ENCODE data around the gene RCSD1. TPM values are rescaled to one million over a fixed set of nuclear protein-coding genes. Genes with fewer than 3 reads are reported as not detected.

The RCSD1 gene
- total and polyA plus RNA-seq, 2 of the 13 experiments (the other 11 are each of a cell fraction or from before 2014, with no cell fraction given) = not detected

DNA sequence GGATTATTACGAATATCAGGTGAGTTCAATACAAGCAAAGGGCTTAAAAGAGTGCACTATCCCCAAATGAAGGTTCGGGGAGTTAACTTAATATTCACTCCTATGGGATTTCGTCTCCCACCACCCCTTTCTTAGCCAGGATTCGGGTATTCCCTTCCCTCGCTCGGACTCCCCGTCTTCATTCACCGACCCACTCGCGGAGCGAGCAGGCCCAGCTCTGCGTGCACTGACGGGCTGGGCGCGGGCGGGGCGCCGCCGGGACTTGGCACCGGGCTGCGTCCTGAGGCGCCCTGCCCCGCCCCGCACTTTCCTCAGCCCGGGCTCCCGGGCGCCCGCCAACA, 84.0 kb downstream of the RCSD1 start (continued):
- TF ChIP-seq, protein P1, sequence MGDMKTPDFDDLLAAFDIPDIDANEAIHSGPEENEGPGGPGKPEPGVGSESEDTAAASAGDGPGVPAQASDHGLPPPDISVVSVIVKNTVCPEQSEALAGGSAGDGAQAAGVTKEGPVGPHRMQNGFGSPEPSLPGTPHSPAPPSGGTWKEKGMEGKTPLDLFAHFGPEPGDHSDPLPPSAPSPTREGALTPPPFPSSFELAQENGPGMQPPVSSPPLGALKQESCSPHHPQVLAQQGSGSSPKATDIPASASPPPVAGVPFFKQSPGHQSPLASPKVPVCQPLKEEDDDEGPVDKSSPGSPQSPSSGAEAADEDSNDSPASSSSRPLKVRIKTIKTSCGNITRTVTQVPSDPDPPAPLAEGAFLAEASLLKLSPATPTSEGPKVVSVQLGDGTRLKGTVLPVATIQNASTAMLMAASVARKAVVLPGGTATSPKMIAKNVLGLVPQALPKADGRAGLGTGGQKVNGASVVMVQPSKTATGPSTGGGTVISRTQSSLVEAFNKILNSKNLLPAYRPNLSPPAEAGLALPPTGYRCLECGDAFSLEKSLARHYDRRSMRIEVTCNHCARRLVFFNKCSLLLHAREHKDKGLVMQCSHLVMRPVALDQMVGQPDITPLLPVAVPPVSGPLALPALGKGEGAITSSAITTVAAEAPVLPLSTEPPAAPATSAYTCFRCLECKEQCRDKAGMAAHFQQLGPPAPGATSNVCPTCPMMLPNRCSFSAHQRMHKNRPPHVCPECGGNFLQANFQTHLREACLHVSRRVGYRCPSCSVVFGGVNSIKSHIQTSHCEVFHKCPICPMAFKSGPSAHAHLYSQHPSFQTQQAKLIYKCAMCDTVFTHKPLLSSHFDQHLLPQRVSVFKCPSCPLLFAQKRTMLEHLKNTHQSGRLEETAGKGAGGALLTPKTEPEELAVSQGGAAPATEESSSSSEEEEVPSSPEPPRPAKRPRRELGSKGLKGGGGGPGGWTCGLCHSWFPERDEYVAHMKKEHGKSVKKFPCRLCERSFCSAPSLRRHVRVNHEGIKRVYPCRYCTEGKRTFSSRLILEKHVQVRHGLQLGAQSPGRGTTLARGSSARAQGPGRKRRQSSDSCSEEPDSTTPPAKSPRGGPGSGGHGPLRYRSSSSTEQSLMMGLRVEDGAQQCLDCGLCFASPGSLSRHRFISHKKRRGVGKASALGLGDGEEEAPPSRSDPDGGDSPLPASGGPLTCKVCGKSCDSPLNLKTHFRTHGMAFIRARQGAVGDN (CRISPR knock-in tag; IDR thresholded peaks at IDR 0.05) = no peak
- TF ChIP-seq PRPF4 (IDR thresholded peaks at IDR 0.05; ENCODE audit: low read depth, low read length, poor library complexity, severe bottlenecking) = no peak
- TF ChIP-seq, protein P2, sequence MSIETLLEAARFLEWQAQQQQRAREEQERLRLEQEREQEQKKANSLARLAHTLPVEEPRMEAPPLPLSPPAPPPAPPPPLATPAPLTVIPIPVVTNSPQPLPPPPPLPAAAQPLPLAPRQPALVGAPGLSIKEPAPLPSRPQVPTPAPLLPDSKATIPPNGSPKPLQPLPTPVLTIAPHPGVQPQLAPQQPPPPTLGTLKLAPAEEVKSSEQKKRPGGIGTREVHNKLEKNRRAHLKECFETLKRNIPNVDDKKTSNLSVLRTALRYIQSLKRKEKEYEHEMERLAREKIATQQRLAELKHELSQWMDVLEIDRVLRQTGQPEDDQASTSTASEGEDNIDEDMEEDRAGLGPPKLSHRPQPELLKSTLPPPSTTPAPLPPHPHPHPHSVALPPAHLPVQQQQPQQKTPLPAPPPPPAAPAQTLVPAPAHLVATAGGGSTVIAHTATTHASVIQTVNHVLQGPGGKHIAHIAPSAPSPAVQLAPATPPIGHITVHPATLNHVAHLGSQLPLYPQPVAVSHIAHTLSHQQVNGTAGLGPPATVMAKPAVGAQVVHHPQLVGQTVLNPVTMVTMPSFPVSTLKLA (IDR thresholded peaks at IDR 0.05) = no peak
- no peak; the same call in 1 of the 2 replicates for TF ChIP-seq ZNF446 (CRISPR knock-in tag; IDR thresholded peaks at IDR 0.05)
- no peak for TF ChIP-seq ZNF747 (CRISPR knock-in tag; IDR thresholded peaks at IDR 0.05; ENCODE audit: borderline replicate concordance)
- no peak for TF ChIP-seq KLF12 (CRISPR knock-in tag; IDR thresholded peaks at IDR 0.05; ENCODE audit: borderline replicate concordance)
- TF ChIP-seq ZNF335 (CRISPR knock-in tag; IDR thresholded peaks at IDR 0.05) = no peak
- TF ChIP-seq, protein P3, sequence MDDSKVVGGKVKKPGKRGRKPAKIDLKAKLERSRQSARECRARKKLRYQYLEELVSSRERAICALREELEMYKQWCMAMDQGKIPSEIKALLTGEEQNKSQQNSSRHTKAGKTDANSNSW (CRISPR knock-in tag; IDR thresholded peaks at IDR 0.05; ENCODE audit: borderline replicate concordance) = 0 out of 2 replicates have a peak, but pooled peaks have one; percentile 7
- TF ChIP-seq NFYB (CRISPR knock-in tag; IDR thresholded peaks at IDR 0.05) = no peak
- TF ChIP-seq ZBED4 (CRISPR knock-in tag; IDR thresholded peaks at IDR 0.05; ENCODE audit: borderline replicate concordance) = no peak
- TF ChIP-seq ZNF619 (CRISPR knock-in tag; IDR thresholded peaks at IDR 0.05) = no peak
- TF ChIP-seq, protein P4, sequence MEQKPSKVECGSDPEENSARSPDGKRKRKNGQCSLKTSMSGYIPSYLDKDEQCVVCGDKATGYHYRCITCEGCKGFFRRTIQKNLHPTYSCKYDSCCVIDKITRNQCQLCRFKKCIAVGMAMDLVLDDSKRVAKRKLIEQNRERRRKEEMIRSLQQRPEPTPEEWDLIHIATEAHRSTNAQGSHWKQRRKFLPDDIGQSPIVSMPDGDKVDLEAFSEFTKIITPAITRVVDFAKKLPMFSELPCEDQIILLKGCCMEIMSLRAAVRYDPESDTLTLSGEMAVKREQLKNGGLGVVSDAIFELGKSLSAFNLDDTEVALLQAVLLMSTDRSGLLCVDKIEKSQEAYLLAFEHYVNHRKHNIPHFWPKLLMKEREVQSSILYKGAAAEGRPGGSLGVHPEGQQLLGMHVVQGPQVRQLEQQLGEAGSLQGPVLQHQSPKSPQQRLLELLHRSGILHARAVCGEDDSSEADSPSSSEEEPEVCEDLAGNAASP (CRISPR knock-in tag; IDR thresholded peaks at IDR 0.05; ENCODE audit: borderline replicate concordance) = no peak
- no peak for TF ChIP-seq POLR2AphosphoS2 (IDR thresholded peaks at IDR 0.05; ENCODE audit: low read depth, low read length)
- TF ChIP-seq SRF (IDR thresholded peaks at IDR 0.05; ENCODE audit: low read depth, low read length) = no peak
- no peak for TF ChIP-seq SOX13 (IDR thresholded peaks at IDR 0.05)
- no peak for TF ChIP-seq SOX13 (CRISPR knock-in tag; conservative IDR thresholded peaks at IDR 0.05 in 1 of 2, IDR thresholded peaks at IDR 0.05 in 1 of 2)
- TF ChIP-seq NONO (IDR thresholded peaks at IDR 0.05) = no peak
- TF ChIP-seq NONO (CRISPR knock-in tag; conservative IDR thresholded peaks at IDR 0.05) = no peak
- TF ChIP-seq HNRNPK (IDR thresholded peaks at IDR 0.05; ENCODE audit: low read depth, low read length, poor library complexity, severe bottlenecking) = peak; percentile 59
- no peak for TF ChIP-seq ZNF383 (CRISPR knock-in tag; IDR thresholded peaks at IDR 0.05; ENCODE audit: borderline replicate concordance)
